HG03469 (cell line): ENCODE data around the gene TBCD.

Experiments used
- ATAC-seq: cut with Tn5 transposase; IDR thresholded peaks from one replicate; pipeline ENCODE4 v1.9.1; 2021; ENCODE audit warnings: mild to moderate bottlenecking, moderate library complexity, moderate number of reproducible peaks; ENCODE audit not compliant: unreplicated experiment

Gene TBCD

DNA sequence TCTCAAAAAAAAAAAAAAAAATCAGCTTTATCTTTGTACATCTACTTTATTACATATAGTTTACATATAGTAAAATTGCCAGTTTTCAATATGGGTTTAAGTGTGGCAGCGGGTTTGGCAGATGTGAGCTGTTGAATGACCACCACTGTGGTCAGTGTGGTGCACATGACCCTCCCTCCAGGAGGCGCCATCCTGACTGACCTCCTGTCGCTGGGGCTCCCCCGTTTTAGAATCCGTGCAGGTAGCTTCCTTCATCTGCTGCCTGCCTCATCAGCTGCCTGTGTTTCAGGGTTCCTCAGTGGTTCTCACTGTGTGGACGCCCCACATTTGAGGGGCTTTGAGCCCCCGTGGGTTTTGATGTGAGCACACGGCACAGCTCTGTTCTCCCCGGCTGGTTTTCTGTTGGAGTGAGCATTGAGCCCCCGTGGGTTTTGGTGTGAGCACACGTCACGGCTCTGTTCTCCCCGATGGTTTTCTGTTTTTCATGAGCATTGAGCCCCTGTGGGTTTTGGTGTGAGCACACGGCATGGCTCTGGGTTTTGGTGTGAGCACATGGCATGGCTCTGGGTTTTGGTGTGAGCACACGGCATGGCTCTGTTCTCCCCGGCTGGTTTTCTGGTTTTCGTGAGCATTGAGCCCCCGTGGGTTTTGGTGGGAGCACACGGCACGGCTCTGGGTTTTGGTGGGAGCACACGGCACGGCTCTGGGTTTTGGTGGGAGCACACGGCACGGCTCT lies 145.8 kb downstream of the TBCD start:
- ATAC-seq, result no peak

DNA sequence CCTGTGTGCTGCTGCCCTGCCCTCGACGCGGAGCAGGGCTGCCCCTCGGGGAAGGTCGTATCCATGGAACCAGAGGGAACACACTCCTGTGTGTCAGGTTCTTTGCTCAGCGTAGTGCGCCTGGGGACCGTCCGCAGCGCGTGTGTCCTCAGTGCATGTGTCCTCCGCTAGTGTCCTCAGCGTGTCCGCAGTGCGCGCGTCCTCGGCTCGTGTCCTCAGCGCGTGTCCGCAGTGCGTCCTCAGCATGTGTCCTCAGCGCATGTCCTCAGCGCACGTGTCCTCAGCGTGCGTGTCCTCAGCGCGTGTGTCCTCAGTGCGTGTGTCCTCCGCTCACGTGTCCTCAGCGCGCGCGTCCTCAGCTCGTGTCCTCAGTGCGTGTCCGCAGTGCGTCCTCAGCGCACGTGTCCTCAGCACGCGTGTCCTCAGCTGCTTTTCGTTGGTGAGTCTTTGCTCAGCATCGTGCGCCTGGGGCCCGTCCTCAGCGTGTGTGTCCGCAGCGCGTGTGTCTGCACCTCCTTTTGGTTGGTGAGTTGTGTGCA lies 147.2 kb downstream of the TBCD start:
- ATAC-seq, result no peak

DNA sequence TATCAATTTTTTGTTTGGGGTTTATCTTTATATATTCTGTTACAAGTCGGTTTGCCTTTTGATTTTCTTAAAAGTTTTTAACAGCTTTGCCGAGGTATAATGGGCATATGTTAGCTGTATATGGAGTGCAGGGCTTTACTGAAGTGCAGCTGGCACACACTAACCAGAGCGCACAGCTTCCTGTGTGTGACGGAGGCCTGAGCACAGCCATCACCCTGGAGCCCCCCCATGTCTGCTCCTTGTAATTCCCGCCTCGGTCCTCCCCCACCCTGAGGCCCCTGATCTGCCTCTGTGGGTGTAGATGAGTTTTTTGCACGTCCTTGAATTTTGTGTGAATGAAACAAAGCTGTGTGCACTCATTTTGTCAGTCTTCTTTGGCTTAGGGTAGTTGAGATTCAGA lies 148.1 kb downstream of the TBCD start:
- no peak for ATAC-seq

DNA sequence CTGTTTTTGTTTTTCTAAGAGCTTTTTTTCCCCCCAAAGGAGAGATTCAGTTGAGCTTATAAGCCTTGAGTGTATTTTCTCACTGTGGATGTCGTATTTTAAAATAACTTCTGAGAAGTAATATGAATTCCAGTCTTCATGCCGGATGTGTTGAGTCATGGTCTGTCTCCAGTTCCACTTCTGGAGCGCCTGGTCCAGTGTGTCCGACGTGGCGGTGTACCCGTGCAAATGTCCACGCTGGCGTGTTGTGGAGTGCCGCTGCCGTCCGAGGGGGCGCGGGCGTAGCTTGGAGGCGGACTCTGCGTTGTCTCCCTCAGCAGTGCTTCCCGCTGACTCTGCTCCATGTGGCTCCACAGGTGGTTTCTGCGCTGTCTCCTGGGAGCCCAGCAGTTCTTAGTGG lies 148.9 kb downstream of the TBCD start:
- ATAC-seq, result no peak

DNA sequence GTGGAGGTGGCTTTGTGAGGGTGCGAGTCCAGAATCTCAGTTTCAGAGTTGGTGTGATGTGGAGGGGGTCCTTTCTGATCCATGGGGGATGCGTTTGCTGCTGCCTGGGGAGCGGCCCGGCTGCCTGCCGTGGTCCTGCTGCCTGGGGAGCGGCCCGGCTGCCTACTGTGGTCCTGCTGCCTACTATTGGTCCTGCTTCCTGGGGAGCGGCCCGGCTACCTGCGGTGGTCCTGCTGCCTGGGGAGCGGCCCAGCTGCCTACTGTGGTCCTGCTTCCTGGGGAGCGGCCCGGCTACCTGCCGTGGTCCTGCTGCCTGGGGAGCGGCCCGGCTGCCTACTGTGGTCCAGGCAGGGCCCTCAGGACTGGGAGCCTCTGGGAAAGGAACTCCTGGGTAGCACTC lies 149.5 kb downstream of the TBCD start:
- ATAC-seq, result no peak

DNA sequence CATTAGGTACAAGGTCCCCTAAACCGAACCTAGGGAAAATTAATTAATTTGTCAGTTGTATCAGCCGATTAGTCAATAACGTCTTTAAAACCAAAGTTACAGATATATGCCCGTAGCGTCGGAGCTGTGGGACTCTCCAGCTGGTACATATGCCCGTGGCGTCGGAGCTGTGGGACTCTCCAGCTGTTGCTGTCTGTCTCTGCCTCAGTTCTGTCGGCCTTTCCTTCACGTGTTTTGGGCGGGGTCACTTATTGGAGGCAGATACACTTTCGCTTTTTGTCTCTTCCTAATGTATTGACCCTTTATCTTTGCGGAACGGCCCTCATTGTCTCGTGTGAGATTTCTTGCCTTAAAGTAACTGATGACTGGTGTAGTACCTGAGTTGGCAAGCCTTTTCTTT lies 150.0 kb downstream of the TBCD start:
- ATAC-seq, result no peak

DNA sequence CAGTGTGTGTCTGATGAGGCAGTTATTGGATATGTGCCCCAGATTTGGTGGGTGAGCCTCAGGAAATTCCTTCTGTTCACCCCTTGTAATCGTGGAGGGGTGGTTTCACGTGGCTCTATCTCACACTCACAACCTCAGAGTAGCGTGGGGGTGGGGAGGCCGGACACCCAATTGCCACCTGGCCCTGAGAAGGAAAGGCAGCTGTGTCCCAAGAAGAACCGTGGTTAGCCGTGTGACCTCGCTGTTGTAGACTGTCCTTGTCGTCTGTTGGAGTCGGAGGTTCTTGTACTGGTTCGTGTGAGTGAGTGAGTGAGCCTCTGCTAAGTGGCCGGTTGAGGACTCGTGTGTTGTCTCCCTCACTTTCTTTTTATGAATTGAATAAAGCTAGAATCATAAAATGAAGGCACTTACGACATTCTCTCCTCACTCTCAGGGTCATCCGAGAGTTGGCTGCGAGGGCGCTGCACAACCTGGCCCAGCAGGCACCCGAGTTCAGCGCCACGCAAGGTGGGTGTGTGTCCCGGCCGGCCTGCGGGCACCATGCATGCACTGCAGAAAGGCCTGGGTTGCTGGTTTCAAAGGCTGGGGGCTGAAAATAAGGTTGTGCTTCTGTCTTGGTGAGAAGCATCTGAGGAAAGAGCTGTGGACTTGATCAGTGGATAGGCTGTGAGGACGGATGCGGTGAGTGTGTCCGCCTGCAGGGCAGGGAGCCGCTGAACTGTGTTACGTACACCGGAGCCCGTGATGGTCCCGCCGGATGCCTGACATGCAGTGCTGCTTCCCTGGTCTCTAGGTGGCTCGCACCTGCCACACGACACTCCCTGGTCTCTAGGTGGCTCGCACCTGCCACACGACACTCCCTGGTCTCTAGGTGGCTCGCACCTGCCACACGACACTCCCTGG lies 151.4 kb downstream of the TBCD start:
- no peak for ATAC-seq

DNA sequence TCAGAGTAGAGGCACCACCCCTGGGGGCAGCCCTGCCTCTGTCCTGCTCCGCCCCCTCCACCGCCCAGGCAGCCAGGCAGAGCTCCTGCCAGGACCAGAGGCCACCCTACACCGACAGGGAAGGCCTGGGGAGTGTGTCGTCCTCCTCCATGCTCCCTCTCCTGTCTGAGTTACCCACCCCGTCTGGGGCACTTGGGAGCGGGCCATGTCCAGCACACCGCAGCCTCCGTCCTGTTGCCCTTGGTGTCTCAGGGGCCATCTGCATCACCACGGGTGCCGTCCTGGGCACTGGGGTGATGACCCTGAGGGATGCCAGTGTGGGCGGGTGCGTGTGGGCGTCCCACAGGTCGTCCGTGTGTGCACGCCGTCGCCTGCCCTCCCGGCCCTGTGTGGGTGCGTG lies 153.3 kb downstream of the TBCD start:
- ATAC-seq, result no peak

DNA sequence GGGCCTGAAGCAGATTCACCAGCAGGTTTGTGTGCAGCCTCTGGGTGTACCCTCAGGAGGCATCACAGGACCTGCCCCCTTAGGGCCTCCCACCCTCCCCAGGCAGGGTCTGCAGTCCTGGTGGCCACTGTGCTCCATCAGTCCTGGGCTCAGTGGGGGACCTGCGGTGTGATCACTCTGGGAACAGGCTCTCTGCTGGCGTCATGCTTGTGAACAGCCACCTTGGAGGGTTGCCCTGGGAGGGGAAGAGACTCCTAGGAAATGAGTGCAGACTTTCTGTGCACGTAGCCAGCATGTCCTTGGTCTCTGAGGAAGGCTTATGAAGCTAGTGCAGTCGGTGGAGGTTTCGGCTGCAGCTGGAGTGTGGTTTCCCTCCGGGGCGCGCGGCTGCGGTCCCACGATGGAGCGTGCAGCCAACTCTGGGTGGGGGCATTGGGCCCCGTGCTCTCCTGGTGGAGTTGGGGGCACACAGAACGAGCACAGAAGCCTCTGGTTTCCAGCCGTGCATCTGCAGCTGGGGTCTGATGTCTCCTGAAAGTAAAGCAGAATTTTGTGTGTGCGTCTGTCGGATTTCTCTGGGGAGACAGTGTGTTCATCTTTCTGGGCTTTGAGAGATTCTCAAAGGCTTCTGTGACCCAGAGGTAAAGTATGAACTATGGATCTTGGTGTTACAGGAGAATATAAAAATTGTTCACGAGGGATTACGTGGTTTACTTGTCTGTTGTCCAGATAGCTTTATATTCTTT lies 156.1 kb downstream of the TBCD start:
- ATAC-seq, result no peak

DNA sequence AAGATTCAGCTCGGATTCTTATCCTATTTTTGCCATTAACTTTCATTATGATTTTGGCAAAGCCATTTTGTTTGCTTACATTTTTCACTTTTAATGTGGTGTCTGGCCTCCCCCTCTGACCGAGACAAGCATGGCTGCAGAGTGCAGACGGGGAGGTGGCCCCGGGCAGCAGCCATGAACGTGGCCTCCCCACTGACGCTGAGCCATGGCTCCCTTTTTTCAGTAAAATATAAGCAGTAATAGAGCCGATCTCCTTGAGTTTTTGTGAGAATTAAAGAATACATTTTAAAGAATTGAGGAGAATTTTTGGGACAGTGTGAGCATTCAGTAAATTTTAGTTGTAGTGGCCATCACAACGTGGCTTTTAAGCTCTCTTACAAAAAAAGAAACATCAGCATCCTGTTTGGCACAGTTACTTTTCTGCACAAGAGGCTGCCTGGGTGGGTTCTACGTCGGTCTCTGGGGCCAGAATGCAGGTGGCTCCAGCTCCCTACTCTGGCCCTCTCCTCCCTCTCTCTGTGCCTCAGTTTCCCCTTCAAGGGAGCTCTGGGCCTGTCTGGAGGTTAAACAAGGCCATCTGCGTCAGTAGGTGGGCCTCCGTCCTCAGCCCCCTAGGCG lies 156.8 kb downstream of the TBCD start:
- no peak for ATAC-seq

DNA sequence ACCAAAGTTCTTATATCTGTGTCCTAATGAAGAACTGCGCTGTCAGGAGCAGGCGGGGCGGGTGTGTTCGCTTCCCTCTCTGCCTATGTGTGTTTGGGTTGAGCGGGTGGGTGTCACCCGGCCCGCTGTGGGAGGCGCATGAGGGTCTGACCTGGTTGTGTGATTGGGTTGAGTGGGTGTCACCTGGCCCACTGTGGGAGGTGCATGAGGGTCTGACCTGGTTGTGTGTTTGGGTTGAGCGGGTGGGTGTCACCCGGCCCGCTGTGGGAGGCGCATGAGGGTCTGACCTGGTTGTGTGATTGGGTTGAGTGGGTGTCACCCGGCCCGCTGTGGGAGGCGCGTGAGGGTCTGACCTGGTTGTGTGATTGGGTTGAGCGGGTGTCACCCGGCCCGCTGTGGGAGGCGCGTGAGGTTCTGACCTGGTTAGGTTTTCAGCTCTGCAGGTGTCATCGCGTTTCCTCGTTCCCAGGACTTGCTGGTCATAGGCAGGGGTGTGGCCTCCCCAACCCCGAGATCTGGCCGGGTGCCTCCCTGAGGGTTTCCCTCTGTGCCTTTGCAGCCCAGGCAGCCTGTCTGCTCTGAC lies 157.5 kb downstream of the TBCD start:
- no peak for ATAC-seq

DNA sequence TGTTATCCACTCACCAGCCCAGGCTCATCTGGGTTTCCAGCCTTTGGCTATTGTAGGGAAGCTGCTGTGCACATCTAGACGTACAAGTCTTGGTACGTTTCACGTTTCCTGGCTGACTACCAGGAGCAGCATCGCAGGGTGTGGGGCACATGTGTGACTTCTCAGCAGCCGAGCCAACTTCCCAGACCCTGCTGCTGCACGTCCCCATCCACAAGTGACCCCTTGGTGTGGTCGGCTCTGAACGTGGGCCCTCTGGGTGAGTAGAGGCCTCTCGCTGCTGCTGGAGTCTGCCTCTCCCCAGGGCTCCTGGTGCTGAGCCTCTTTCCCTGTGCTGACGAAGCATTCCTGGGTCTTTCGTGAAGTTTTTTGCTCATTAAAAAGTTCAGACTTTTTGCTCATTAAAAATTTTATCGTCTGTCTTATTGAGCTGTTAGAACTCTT lies 158.2 kb downstream of the TBCD start:
- no peak for ATAC-seq

DNA sequence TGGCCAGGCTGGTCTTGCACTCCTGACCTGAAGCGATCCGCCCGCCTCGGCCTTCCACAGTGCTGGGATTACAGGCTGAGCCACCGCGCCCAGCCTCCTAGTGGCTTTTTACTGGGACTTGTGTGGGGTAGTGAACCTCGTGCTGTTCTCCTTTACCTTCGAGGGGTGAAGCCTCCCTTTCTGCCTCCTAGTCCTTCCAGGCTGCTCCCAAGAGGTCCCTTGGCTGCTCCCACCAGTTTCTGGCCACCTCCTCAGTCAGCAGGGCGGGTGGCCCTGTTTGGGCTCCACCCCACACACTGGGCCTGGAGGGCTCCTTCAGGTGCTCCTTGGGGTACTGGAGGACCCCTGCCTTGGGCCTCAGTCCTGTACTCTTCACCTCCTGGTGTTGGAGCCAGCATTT lies 158.9 kb downstream of the TBCD start:
- ATAC-seq, result no peak

DNA sequence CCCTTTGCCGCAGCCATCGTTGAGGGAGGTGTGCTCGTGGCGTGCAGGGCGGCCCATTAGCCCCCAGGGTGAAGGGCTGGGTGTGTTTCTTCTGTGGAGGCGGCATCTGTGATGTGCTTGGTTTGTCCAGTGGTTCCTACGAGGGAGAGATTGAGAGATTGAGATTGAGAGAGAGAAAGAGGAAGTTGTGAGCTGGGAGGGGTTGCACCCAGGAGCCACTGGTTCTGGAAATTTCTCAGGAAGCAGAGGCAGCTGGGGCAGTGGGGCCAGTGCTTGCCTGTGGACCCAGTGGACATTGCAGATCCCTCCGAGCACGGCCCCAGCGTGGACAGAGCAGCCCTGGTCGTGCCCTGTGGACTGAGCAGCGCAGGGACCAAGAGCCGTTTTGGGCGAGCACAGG lies 160.0 kb downstream of the TBCD start:
- no peak for ATAC-seq

DNA sequence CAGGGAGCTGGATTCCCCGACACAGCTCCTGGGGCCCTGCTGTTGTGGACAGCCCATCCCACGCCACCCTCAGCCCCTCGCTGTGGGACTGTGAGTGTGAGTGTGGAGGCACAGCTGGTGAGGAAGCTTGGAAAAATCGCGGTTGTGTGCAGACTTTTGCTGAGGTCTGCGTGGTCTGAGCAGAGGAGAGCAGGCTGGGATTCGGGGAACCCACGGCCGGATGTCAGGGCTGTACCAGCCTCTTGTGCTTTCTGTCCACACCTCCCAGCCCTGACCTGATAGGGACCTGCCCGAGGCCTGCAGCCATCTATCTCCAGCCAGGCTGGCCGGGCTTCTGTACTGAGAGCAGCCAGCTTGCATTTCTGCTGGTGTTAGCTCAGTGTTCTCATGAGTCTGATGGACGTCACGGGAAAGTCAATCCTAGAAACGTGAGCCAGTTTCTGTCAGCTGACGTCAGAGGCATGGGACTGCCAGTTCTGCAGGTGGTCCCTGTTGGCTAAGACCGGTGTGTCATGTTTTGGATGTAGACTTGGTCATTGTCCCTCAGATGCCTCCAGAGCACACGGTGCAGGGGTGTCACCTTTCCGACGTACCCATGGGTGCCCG lies 160.7 kb downstream of the TBCD start:
- no peak for ATAC-seq

DNA sequence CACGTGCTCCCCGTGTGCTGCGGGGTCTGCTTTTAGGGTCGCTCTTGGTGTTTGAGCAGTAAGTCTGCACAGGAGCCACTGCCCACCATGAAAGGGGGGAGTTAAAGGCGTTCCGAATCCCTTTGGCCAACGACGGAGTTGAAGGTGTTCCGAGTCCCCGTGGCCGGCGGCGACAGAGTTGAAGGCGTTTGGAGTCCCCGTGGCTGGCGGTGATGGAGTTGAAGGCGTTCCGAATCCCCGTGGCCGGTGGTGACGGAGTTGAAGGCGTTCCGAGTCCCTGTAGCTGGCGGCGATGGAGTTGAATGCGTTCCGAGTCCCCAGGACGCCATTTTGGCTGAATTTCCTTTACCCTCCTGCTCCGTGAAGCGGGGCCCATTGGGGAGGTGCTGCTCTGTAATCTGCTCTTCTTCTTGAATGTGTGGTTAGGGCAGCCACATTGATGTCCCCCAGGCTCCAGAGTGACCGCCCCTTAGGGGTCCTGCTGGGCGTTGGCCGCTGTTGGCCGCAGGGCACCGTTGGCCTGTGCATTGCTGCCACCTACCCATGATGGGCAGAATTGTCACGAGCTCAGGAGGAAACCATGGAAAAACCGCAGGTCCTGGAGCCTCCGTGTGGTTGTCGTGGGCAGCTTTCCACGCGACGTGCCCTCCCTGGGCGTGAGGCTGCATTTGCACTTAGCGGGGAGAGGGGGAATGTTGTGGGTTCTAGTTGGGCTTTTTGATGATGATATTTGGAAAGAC lies 161.6 kb downstream of the TBCD start:
- no peak for ATAC-seq

DNA sequence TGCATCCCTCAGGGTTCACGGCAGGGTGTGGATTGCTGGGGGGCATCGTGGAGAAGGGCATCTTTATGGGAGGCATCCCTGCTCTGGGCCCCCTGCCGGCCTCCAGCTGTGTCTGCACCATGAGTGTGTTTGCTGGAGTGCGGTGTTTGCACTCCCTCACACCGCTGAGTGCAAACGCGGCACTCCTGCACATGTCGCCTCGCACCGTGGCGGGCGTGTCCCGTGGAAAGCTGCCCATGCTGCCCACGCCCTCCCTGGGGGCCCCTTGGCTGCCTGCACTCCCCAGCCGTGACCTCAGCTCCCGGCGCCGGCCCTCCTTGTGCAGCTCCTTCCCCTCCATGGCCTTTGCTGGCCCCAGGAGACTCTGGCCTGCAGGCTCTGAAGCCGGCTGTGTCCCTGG lies 162.5 kb downstream of the TBCD start:
- ATAC-seq, result no peak

DNA sequence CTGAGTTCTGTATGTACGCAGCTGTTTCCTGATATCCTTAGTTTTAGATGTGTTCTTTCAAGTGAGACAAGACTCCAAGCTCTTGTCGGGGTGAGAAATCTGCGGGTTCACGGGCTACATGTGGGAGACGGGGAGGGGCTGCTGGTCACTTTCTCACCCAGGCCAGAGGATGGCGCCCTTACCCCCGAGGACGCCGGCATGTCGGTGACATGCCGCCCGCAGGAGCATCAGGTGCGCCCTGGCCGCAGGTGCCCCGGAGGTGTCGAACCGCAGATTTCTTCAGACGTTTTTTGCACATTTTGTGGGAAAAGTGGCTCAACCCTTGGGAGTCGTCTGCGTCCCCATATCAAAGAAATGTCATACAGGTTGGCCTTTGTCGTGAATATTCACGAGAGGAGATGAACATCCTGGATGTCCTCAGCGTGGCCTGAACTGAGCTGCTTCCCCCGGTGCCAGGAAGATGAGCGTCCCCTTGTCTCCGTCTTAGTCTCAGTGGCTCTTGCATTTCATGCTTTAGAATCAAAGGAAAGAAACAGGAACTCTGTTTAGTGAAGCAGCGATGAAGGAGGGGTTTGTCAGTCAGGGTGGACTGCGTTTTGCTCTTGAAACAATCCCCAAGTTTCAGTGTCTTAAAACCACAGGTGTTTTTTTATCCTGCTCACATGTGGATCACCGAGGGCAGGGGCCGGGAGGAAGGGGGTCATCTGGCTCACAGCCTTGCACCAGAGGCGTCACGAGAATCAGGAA lies 163.3 kb downstream of the TBCD start:
- ATAC-seq, result no peak

DNA sequence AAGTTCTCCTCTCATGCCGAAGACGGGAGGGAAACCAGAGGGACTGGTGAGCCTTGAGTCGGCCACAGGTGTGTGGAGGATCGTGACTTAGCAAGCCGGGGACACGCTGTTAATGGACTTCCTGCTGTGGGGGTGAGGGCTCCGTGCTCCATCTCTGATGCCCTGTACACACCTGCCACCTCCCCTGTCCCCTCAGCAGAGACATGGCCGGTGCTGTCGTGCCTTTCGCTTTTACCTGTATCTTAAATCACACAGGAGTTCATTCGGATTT lies 163.8 kb downstream of the TBCD start:
- ATAC-seq, result no peak
